Keratinocyte (primary cell): Measurements from ENCODE around the gene P4HA3. TPM values are rescaled to one million over a fixed set of nuclear protein-coding genes. Genes with fewer than 3 reads are reported as not detected.

Experiments used
- DNase-seq: peaks from one replicate; pipeline ENCODE4 v3.0.0-alpha.2; 2011; ENCODE audit warnings: low read depth, missing footprints, low spot score
- FAIRE-seq: peaks from 2 replicates; lab custom pipeline; 2011; peaks lifted over from hg19 to GRCh38; lab: Jason Lieb, UNC
- H2AFZ ChIP-seq: 2 replicates; pipeline ENCODE4 v1.6.0; 2012; ENCODE audit warnings: low read length, control low read depth, inconsistent platforms; ENCODE audit not compliant: control insufficient read depth
- H3K27ac ChIP-seq: 2 replicates; pipeline ENCODE4 v1.5.1; 2011; ENCODE audit warnings: low read length; ENCODE audit not compliant: control insufficient read depth, insufficient read depth
- H3K27me3 ChIP-seq: 3 replicates; pipeline ENCODE4 v1.6.0; 2011; ENCODE audit warnings: low read length; ENCODE audit not compliant: control insufficient read depth, insufficient read depth; ENCODE audit errors: extremely low read depth
- H3K36me3 ChIP-seq, 2 experiments: 2 replicates in 1 of 2; 3 replicates in 1 of 2; pipeline ENCODE4 v1.5.1; 2011; ENCODE audit warnings: low read length in 2 of 2, mild to moderate bottlenecking in 1 of 2; ENCODE audit not compliant: control insufficient read depth in 2 of 2, insufficient read depth in 2 of 2; ENCODE audit errors: extremely low read depth in 1 of 2
- H3K4me1 ChIP-seq: 3 replicates; pipeline ENCODE4 v1.5.1; 2011; ENCODE audit warnings: low read length; ENCODE audit not compliant: control insufficient read depth, insufficient read depth; ENCODE audit errors: extremely low read depth
- H3K4me2 ChIP-seq: 3 replicates; pipeline ENCODE4 v1.6.0; 2011; ENCODE audit warnings: low read depth, low read length; ENCODE audit not compliant: control insufficient read depth, insufficient read depth; ENCODE audit errors: extremely low read depth
- H3K4me3 ChIP-seq, 3 experiments: fragments of 200-600 bp in 1 of 3; sonication (generic) in 1 of 3; 2 replicates in 2 of 3; 3 replicates in 1 of 3; pipeline ENCODE4 v1.5.1; 2011 to 2016; ENCODE audit warnings: low read length in 3 of 3, mild to moderate bottlenecking in 3 of 3, control low read depth in 2 of 3, inconsistent platforms in 1 of 3, low read depth in 1 of 3, mixed read lengths in 1 of 3, mixed run types in 1 of 3, moderate library complexity in 1 of 3; ENCODE audit not compliant: control insufficient read depth in 2 of 3, insufficient read depth in 2 of 3; ENCODE audit errors: extremely low read depth in 1 of 3
- H3K79me2 ChIP-seq: 2 replicates; pipeline ENCODE4 v1.6.0; 2012; ENCODE audit warnings: low read length; ENCODE audit not compliant: control insufficient read depth, insufficient read depth
- H3K9ac ChIP-seq: 3 replicates; pipeline ENCODE4 v1.6.0; 2011; ENCODE audit warnings: low read length; ENCODE audit not compliant: control insufficient read depth, insufficient read depth; ENCODE audit errors: extremely low read depth
- H3K9me1 ChIP-seq: 3 replicates; pipeline ENCODE4 v1.6.0; 2011; ENCODE audit warnings: low read length; ENCODE audit not compliant: control insufficient read depth, insufficient read depth; ENCODE audit errors: extremely low read depth
- H3K9me3 ChIP-seq: 2 replicates; pipeline ENCODE4 v1.5.1; 2012; ENCODE audit warnings: low read depth, low read length; ENCODE audit not compliant: control insufficient read depth
- H4K20me1 ChIP-seq: 3 replicates; pipeline ENCODE4 v1.6.0; 2011; ENCODE audit warnings: low read length; ENCODE audit not compliant: control insufficient read depth, insufficient read depth; ENCODE audit errors: extremely low read depth
- EZH2 ChIP-seq: IDR thresholded peaks from one replicate; pipeline ENCODE4 v1.6.1; 2012; ENCODE audit warnings: inconsistent platforms, mild to moderate bottlenecking, low read length, moderate library complexity
- dilution Hi-C: fragments of 300-500 bp; cut with MboI; formaldehyde crosslinking; loops from one replicate; pipeline ENCODE4 v1.7.0; 2020; ENCODE audit warnings: low sequenced_read_pairs; ENCODE audit not compliant: extremely low pct_ligation_motif_present
- polyA plus RNA-seq, 5 experiments: library from polyadenylated mRNA; depleted of rRNA in 3 of 5; stranded (reverse) in 3 of 5; stranded (forward) in 1 of 5; unstranded in 1 of 5; fragments of >200 nt; gene quantifications; 1 replicate in 1 of 5; 2 replicates in 3 of 5; 3 replicates in 1 of 5; pipeline versions ENCODE4 v1.2.1 to v1.2.3, GENCODE V29; 2011 to 2012; ENCODE audit warnings: missing spikeins in 2 of 5, low read depth in 1 of 5, low replicate concordance in 1 of 5
- TF ChIP-seq, protein P1 (sequence below), 3 experiments: IDR thresholded peaks in 1 of 3; conservative IDR thresholded peaks in 1 of 3; optimal IDR thresholded peaks in 1 of 3; 2 replicates in 2 of 3; 3 replicates in 1 of 3; pipeline versions ENCODE3 to v1.5.1; 2011; ENCODE audit warnings: low read length in 3 of 3, mild to moderate bottlenecking in 3 of 3, moderate library complexity in 2 of 3, control low read depth in 1 of 3, inconsistent platforms in 1 of 3; ENCODE audit not compliant: insufficient read depth in 2 of 3; ENCODE audit errors: extremely low read depth in 1 of 3

The P4HA3 gene
- polyA plus RNA-seq, 1 donor (not counting 4 experiments of a cell fraction or from before 2014, with no cell fraction given), result 0.14 TPM

- Histone ChIP-seq H3K27ac (no peak overlapping the region), H3K4me3 (no peak overlapping the region), H3K27me3 (no peaks in the 10 kb centered on the region), H3K79me2 (no peaks in the 10 kb centered on the region), H3K4me2 (no peak overlapping the region), H3K4me1 (peaks cover 7% of the 10 kb centered on the region), H3K9me3 (no peaks in the 10 kb centered on the region), H3K9me1 (no peaks in the 10 kb centered on the region), H3K9ac (no peak overlapping the region), H2AFZ (no peak overlapping the region), H3K36me3 (no peaks in the 10 kb centered on the region), H4K20me1 (no peaks in the 10 kb centered on the region)
- no peak for FAIRE-seq
- dilution Hi-C loops, result no loop called here
- DNase-seq, result no peak
- TF ChIP-seq, protein P1, sequence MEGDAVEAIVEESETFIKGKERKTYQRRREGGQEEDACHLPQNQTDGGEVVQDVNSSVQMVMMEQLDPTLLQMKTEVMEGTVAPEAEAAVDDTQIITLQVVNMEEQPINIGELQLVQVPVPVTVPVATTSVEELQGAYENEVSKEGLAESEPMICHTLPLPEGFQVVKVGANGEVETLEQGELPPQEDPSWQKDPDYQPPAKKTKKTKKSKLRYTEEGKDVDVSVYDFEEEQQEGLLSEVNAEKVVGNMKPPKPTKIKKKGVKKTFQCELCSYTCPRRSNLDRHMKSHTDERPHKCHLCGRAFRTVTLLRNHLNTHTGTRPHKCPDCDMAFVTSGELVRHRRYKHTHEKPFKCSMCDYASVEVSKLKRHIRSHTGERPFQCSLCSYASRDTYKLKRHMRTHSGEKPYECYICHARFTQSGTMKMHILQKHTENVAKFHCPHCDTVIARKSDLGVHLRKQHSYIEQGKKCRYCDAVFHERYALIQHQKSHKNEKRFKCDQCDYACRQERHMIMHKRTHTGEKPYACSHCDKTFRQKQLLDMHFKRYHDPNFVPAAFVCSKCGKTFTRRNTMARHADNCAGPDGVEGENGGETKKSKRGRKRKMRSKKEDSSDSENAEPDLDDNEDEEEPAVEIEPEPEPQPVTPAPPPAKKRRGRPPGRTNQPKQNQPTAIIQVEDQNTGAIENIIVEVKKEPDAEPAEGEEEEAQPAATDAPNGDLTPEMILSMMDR (optimal IDR thresholded peaks at IDR 0.05 in 1 of 3, IDR thresholded peaks at IDR 0.05 in 1 of 3, conservative IDR thresholded peaks at IDR 0.05 in 1 of 3; ENCODE audit: extremely low read depth in 1 of 3, insufficient read depth in 2 of 3, low read length in 3 of 3), result no peak
- TF ChIP-seq EZH2, result no peak
Measured at GRCh38 chr11:74288911-74289310, 22.5 kb downstream of the P4HA3 start.

GRCh38 chr11:74288161-74288560, 23.3 kb downstream of the P4HA3 start:
- no peak overlapping the region for H3K9ac ChIP-seq
- peak; percentile 48 for FAIRE-seq
- H2AFZ ChIP-seq, result no peak overlapping the region

More at GRCh38 chr11:74288161-74288560, 23.3 kb downstream of the P4HA3 start:
- peak; percentile 19 for DNase-seq
- Histone ChIP-seq H3K36me3 (no peaks in the 10 kb centered on the region), H4K20me1 (no peaks in the 10 kb centered on the region), H3K4me1 (peaks cover 7% of the 10 kb centered on the region), H3K27me3 (no peaks in the 10 kb centered on the region), H3K79me2 (no peaks in the 10 kb centered on the region), H3K9me1 (no peaks in the 10 kb centered on the region), H3K9me3 (no peaks in the 10 kb centered on the region), H3K4me2 (peak overlapping the region; percentile 9), H3K27ac (no peak overlapping the region), H3K4me3 (no peak overlapping the region)
- TF ChIP-seq, protein P1 (optimal IDR thresholded peaks at IDR 0.05 in 1 of 3, IDR thresholded peaks at IDR 0.05 in 1 of 3, conservative IDR thresholded peaks at IDR 0.05 in 1 of 3; ENCODE audit: extremely low read depth in 1 of 3, insufficient read depth in 2 of 3, low read length in 3 of 3), result no peak
- TF ChIP-seq EZH2, result no peak
- dilution Hi-C loops, result no loop called here
